ENCODE data around the gene PBX3.

The PBX3 gene

GRCh38 chr9:125885405-125886034 lies 138.3 kb downstream of the PBX3 start:
- Mint-ChIP-seq H3K9me3 (no peaks in the 10 kb centered on the region), H3K36me3 (ENCODE audit: low read depth) (no peaks in the 10 kb centered on the region), H3K4me3 (no peak overlapping the region), H3K27ac (peak overlapping the region in 1 of 3 experiments; percentile 17), H3K27me3 (ENCODE audit: low read depth) (peaks cover 5% of the 10 kb centered on the region), H3K4me1 (peaks cover 46% of the 10 kb centered on the region)
- TF ChIP-seq CTCF (IDR thresholded peaks at IDR 0.05; ENCODE audit: unreplicated experiment in 3 of 3) = no peak

- Mint-ChIP-seq H3K36me3 (ENCODE audit: low read depth) (no peaks in the 10 kb centered on the region), H3K27ac (peak overlapping the region in 2 of 3 experiments; percentile 58 to 61), H3K4me3 (peak overlapping the region in 1 of 3 experiments; percentile 21), H3K27me3 (ENCODE audit: low read depth) (peaks cover 5% of the 10 kb centered on the region), H3K9me3 (no peaks in the 10 kb centered on the region), H3K4me1 (peaks cover 46% of the 10 kb centered on the region)
- TF ChIP-seq CTCF (IDR thresholded peaks at IDR 0.05; ENCODE audit: unreplicated experiment in 3 of 3) = no peak
Observed at GRCh38 chr9:125886365-125886764, 139.2 kb downstream of the PBX3 start.

GRCh38 chr9:125887172-125887571 lies 140.0 kb downstream of the PBX3 start:
- no peak for TF ChIP-seq CTCF (IDR thresholded peaks at IDR 0.05; ENCODE audit: unreplicated experiment in 3 of 3)
- no peaks in the 10 kb centered on the region for H3K9me3 Mint-ChIP-seq
- no peaks in the 10 kb centered on the region for H3K36me3 Mint-ChIP-seq (ENCODE audit: low read depth)
- peaks cover 5% of the 10 kb centered on the region for H3K27me3 Mint-ChIP-seq (ENCODE audit: low read depth)
- no peak overlapping the region for H3K27ac Mint-ChIP-seq
- no peak overlapping the region for H3K4me3 Mint-ChIP-seq
- H3K4me1 Mint-ChIP-seq = peaks cover 46% of the 10 kb centered on the region

- Mint-ChIP-seq H3K27ac (peak overlapping the region; percentile 21 to 63 (median 35)), H3K4me1 (peaks cover 45% of the 10 kb centered on the region), H3K36me3 (ENCODE audit: low read depth) (no peaks in the 10 kb centered on the region), H3K9me3 (no peaks in the 10 kb centered on the region), H3K27me3 (ENCODE audit: low read depth) (peaks cover 5% of the 10 kb centered on the region), H3K4me3 (peak overlapping the region; percentile 15 to 56 (median 54))
- no peak for TF ChIP-seq CTCF (IDR thresholded peaks at IDR 0.05; ENCODE audit: unreplicated experiment in 3 of 3)
Observed at GRCh38 chr9:125888211-125888610, 141.0 kb downstream of the PBX3 start.

GRCh38 chr9:125889112-125889475 lies 141.9 kb downstream of the PBX3 start:
- Mint-ChIP-seq H3K4me3 (peak overlapping the region; percentile 74 to 87 (median 80)), H3K27ac (peak overlapping the region; percentile 21 to 63 (median 34)), H3K9me3 (no peaks in the 10 kb centered on the region), H3K27me3 (ENCODE audit: low read depth) (peaks cover 1% of the 10 kb centered on the region), H3K36me3 (ENCODE audit: low read depth) (no peaks in the 10 kb centered on the region), H3K4me1 (peaks cover 36% of the 10 kb centered on the region)
- TF ChIP-seq CTCF (IDR thresholded peaks at IDR 0.05; ENCODE audit: unreplicated experiment in 3 of 3) = no peak

Measured in nephron (organoid).